ENCODE measurements around the gene AHRR. TPM values are rescaled to one million over a fixed set of nuclear protein-coding genes. Genes with fewer than 3 reads are reported as not detected.

Gene AHRR
- total RNA-seq, 1 experiment from 2014 or later: 2.2 TPM

DNA sequence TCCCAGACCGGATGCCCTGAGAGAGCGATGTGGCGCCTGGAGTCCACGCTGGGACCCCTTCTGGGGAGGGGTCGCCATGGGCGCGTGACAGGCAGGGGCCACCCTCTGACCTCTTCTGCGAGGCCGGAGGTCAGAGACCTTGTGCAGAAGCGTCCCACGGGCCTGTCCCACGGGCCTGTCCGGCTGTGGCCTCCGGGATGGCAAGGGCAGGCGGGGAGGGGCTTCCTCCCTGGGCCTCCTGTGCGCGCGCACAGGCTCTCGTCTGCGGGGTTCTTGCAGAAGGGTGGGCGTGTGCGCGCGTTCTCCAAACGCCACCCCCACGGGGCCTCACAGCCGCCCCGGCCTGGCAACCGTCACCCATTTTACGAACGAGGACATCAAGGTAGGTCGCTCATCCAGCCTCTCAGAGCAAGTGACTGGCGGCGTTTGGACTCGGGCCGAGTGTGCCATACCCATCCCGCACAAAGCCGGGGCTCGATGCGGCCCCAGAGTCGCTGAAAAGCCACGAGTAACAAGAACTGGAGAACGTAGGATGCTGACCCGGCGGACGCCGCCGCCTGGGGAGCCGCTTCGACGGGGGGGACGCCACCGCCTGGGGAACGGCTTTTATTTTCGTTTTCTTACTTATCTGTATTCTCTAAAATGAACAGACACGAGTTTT, 897 bp downstream of the AHRR start:
- Histone ChIP-seq H2BK20ac (ENCODE audit: low read depth, low read length, poor library complexity, severe bottlenecking) (no peak overlapping the region), H3K27ac (ENCODE audit: insufficient read length, low read depth, low read length) (no peak overlapping the region), H4K5ac (ENCODE audit: insufficient read length, low read depth, low read length) (no peak overlapping the region), H2AFZ (ENCODE audit: low read length) (no peak overlapping the region), H3K4me2 (ENCODE audit: insufficient read depth, insufficient read length, low read length) (peak overlapping the region; percentile 9), H3K23ac (ENCODE audit: insufficient read length, low read depth, low read length) (no peak overlapping the region), H3K4me1 (ENCODE audit: insufficient read depth, low read length) (no peaks in the 10 kb centered on the region; the same call in 1 of the 2 replicates), H3K79me2 (ENCODE audit: insufficient read depth, low read length) (no peaks in the 10 kb centered on the region), H4K8ac (replicated peaks; ENCODE audit: insufficient read length, low read depth, low read length) (no peak overlapping the region), H3K27me3 (ENCODE audit: insufficient read depth, low read length) (peaks cover 27% of the 10 kb centered on the region; the same call in 1 of the 2 replicates), H3K9me3 (ENCODE audit: control insufficient read depth, low read depth, low read length) (no peaks in the 10 kb centered on the region), H4K20me1 (ENCODE audit: control insufficient read depth, insufficient read depth, insufficient read length) (no peaks in the 10 kb centered on the region), H3K79me1 (ENCODE audit: insufficient read depth, low read depth, low read length, poor library complexity, severe bottlenecking) (no peaks in the 10 kb centered on the region), H3K14ac (ENCODE audit: insufficient read depth, low read length) (no peak overlapping the region), H2AK5ac (ENCODE audit: insufficient read length, low read length) (no peak overlapping the region), H4K91ac (ENCODE audit: insufficient read length, low read depth, low read length) (no peak overlapping the region), H3K56ac (ENCODE audit: insufficient read length, low read depth, low read length) (no peak overlapping the region), H2BK15ac (ENCODE audit: low read depth, low read length) (no peak overlapping the region), H3T11ph (ENCODE audit: low read length) (no peak overlapping the region), H2BK5ac (ENCODE audit: insufficient read length, low read length) (no peak overlapping the region), H3K9ac (ENCODE audit: extremely low read depth, insufficient read length, low read length) (no peak overlapping the region), H3K4ac (ENCODE audit: low read depth, low read length) (no peak overlapping the region), H2BK12ac (ENCODE audit: insufficient read length, low read depth, low read length) (no peak overlapping the region), H3K23me2 (ENCODE audit: insufficient read length, low read depth, low read length, poor library complexity, severe bottlenecking) (peaks cover 11% of the 10 kb centered on the region), H3K18ac (ENCODE audit: insufficient read length, low read depth, low read length) (no peak overlapping the region), H2BK120ac (ENCODE audit: low read depth, low read length, poor library complexity, severe bottlenecking) (no peak overlapping the region)
- DNase-seq: peak; percentile 56
- Mint-ChIP-seq H3K9me3 (peaks cover 0 to 2% of the 10 kb centered on the region in 2 experiments; a peak in 1 of 5 replicates), H3K4me1 (peaks cover 13 to 15% of the 10 kb centered on the region in 2 experiments), H3K27ac (no peak overlapping the region), H3K36me3 (ENCODE audit: insufficient read depth in 1 of 3, low read depth in 3 of 3) (peaks cover 0 to 2% (median 0%) of the 10 kb centered on the region in 3 experiments; a peak in 1 of 7 replicates), H3K27me3 (ENCODE audit: low read depth) (peaks cover 77% of the 10 kb centered on the region), H3K4me3 (peak overlapping the region in 1 of 2 experiments; percentile 4; a peak in 2 of 5 replicates)
- TF ChIP-seq, protein P1, sequence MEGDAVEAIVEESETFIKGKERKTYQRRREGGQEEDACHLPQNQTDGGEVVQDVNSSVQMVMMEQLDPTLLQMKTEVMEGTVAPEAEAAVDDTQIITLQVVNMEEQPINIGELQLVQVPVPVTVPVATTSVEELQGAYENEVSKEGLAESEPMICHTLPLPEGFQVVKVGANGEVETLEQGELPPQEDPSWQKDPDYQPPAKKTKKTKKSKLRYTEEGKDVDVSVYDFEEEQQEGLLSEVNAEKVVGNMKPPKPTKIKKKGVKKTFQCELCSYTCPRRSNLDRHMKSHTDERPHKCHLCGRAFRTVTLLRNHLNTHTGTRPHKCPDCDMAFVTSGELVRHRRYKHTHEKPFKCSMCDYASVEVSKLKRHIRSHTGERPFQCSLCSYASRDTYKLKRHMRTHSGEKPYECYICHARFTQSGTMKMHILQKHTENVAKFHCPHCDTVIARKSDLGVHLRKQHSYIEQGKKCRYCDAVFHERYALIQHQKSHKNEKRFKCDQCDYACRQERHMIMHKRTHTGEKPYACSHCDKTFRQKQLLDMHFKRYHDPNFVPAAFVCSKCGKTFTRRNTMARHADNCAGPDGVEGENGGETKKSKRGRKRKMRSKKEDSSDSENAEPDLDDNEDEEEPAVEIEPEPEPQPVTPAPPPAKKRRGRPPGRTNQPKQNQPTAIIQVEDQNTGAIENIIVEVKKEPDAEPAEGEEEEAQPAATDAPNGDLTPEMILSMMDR (conservative IDR thresholded peaks at IDR 0.05): no peak
- no CpG with 5 or more reads among the region's 56 CpGs for WGBS (ENCODE audit: extremely low coverage, insufficient read length, low lambda C conversion rate)
